ENCODE measurements around the gene FYN.

Gene FYN

GRCh38 chr6:111831408-111831807, 41.8 kb downstream of the FYN start:
- no peak for DNase-seq (ENCODE audit: low read depth)

- DNase-seq (ENCODE audit: low read depth): no peak
These were observed 43.3 kb downstream of the FYN start for GRCh38 chr6:111829998-111830397.

GRCh38 chr6:111829581-111829980, 43.7 kb downstream of the FYN start:
- no peak for DNase-seq (ENCODE audit: low read depth)

- DNase-seq (ENCODE audit: low read depth): no peak
These were observed 44.4 kb downstream of the FYN start for GRCh38 chr6:111828809-111829208.

- no peak for DNase-seq (ENCODE audit: low read depth)
These were observed 47.7 kb downstream of the FYN start for GRCh38 chr6:111825439-111826086.

- DNase-seq (ENCODE audit: low read depth): no peak
These were observed 48.5 kb downstream of the FYN start for GRCh38 chr6:111824608-111825337.

GRCh38 chr6:111823831-111824607, 49.2 kb downstream of the FYN start:
- DNase-seq (ENCODE audit: low read depth): no peak

- no peak for DNase-seq (ENCODE audit: low read depth)
These were observed 50.2 kb downstream of the FYN start for GRCh38 chr6:111823012-111823411.

GRCh38 chr6:111819458-111819857, 53.8 kb downstream of the FYN start:
- no peak for DNase-seq (ENCODE audit: low read depth)

- no peak for DNase-seq (ENCODE audit: low read depth)
These were observed 54.6 kb downstream of the FYN start for GRCh38 chr6:111818539-111819226.

GRCh38 chr6:111817451-111818120, 55.7 kb downstream of the FYN start:
- DNase-seq (ENCODE audit: low read depth): no peak

GRCh38 chr6:111813677-111814310, 59.5 kb downstream of the FYN start:
- DNase-seq (ENCODE audit: low read depth): no peak

- DNase-seq (ENCODE audit: low read depth): no peak
These were observed 60.0 kb downstream of the FYN start for GRCh38 chr6:111813237-111813636.

- DNase-seq (ENCODE audit: low read depth): no peak
These were observed 60.9 kb downstream of the FYN start for GRCh38 chr6:111812060-111813038.

- DNase-seq (ENCODE audit: low read depth): no peak
These were observed 62.7 kb downstream of the FYN start for GRCh38 chr6:111810294-111811131.

GRCh38 chr6:111809766-111810165, 63.5 kb downstream of the FYN start:
- no peak for DNase-seq (ENCODE audit: low read depth)

- DNase-seq (ENCODE audit: low read depth): no peak
These were observed 64.0 kb downstream of the FYN start for GRCh38 chr6:111809264-111809663.

GRCh38 chr6:111808493-111808892, 64.8 kb downstream of the FYN start:
- no peak for DNase-seq (ENCODE audit: low read depth)
